SK-N-SH (cell line): ENCODE measurements around the gene CDH13. TPM values are rescaled to one million over a fixed set of nuclear protein-coding genes. Genes with fewer than 3 reads are reported as not detected.

Experiments
- CTCF ChIA-PET: fragments of 300-600, 350-600 bp; formaldehyde crosslinking; extraction: SDS; loops from one replicate; lab custom pipeline; 2021; lab: Yijun Ruan, JAX
- POLR2A ChIA-PET: fragments of 350-600 bp; sonication (Branson Sonifier 250); formaldehyde crosslinking; extraction: SDS; loops from one replicate; lab custom pipeline; 2020; ENCODE audit warnings: antibody characterized with exemption, inconsistent platforms; lab: Yijun Ruan, JAX
- DNase-seq: peaks from one replicate; pipeline ENCODE4 v3.0.0; 2012
- H2AFZ ChIP-seq: fragments of 200-600 bp; sonication (generic); 2 replicates; pipeline ENCODE4 v1.8.1; 2016; ENCODE audit warnings: antibody characterized with exemption, mild to moderate bottlenecking, low read depth
- H3F3A ChIP-seq: fragments of 200-600 bp; sonication (generic); replicated peaks from 2 replicates; pipeline ENCODE3; 2016; ENCODE audit warnings: antibody characterized with exemption, mild to moderate bottlenecking; ENCODE audit not compliant: insufficient read depth
- H3K27ac ChIP-seq, 2 experiments: fragments of 200-500 bp in 1 of 2; fragments of 200-600 bp in 1 of 2; sonication (Bioruptor generic) in 1 of 2; sonication (generic), shearing (Covaris generic) in 1 of 2; 2 replicates each; pipeline versions ENCODE4 v1.5.1 to v1.6.1; 2014 to 2016; ENCODE audit warnings: low read depth in 2 of 2, inconsistent platforms in 1 of 2, low read length in 1 of 2, mild to moderate bottlenecking in 1 of 2, mixed read lengths in 1 of 2
- H3K27me3 ChIP-seq: fragments of 200-600 bp; sonication (generic), shearing (Covaris generic); 2 replicates; pipeline ENCODE4 v1.6.1; 2016; ENCODE audit warnings: mixed run types; ENCODE audit not compliant: insufficient read depth
- H3K36me3 ChIP-seq, 2 experiments: fragments of 200-500 bp in 1 of 2; fragments of 200-600 bp in 1 of 2; sonication (Bioruptor generic) in 1 of 2; sonication (generic) in 1 of 2; replicated peaks in 1 of 2; 2 replicates each; pipeline versions ENCODE3 to v1.5.1; 2014 to 2016; ENCODE audit warnings: low read length in 1 of 2, mild to moderate bottlenecking in 1 of 2; ENCODE audit not compliant: insufficient read depth in 2 of 2, control insufficient read depth in 1 of 2
- H3K4me1 ChIP-seq, 2 experiments: fragments of 200-500 bp in 1 of 2; fragments of 200-600 bp in 1 of 2; sonication (Bioruptor generic) in 1 of 2; sonication (generic), shearing (Covaris generic) in 1 of 2; 2 replicates each; pipeline versions ENCODE4 v1.5.1 to v1.6.1; 2014 to 2016; ENCODE audit warnings: low read depth in 1 of 2, low read length in 1 of 2, mixed run types in 1 of 2; ENCODE audit not compliant: insufficient read depth in 2 of 2, control insufficient read depth in 1 of 2
- H3K4me2 ChIP-seq: fragments of 200-600 bp; sonication (generic), shearing (Covaris generic); 2 replicates; pipeline ENCODE4 v1.6.1; 2017; ENCODE audit warnings: mixed run types
- H3K4me3 ChIP-seq, 2 experiments: fragments of 200-500 bp in 1 of 2; fragments of 200-600 bp in 1 of 2; sonication (Bioruptor generic) in 1 of 2; sonication (generic), shearing (Covaris generic) in 1 of 2; 2 replicates each; pipeline versions ENCODE4 v1.5.1 to v1.8.1; 2014 to 2016; ENCODE audit warnings: low read depth in 2 of 2, inconsistent platforms in 1 of 2, low read length in 1 of 2, mild to moderate bottlenecking in 1 of 2, mixed read lengths in 1 of 2, moderate library complexity in 1 of 2
- H3K79me2 ChIP-seq: fragments of 200-600 bp; sonication (generic); 2 replicates; pipeline ENCODE4 v1.8.1; 2017; ENCODE audit warnings: mild to moderate bottlenecking; ENCODE audit not compliant: insufficient read depth
- H3K9ac ChIP-seq: fragments of 200-600 bp; sonication (generic); 2 replicates; pipeline ENCODE4 v1.6.1; 2017; ENCODE audit warnings: mixed run types
- H3K9me2 ChIP-seq: fragments of 200-600 bp; sonication (generic); 2 replicates; pipeline ENCODE4 v1.6.1; 2017; ENCODE audit warnings: mixed run types
- H3K9me3 ChIP-seq: fragments of 200-600 bp; sonication (generic); 2 replicates; pipeline ENCODE4 v1.6.1; 2017; ENCODE audit warnings: mixed run types, mild to moderate bottlenecking, moderate library complexity
- H4K20me1 ChIP-seq: fragments of 200-600 bp; sonication (generic); 2 replicates; pipeline ENCODE4 v1.6.1; 2017; ENCODE audit warnings: mild to moderate bottlenecking, mixed run types; ENCODE audit not compliant: insufficient read depth
- CTCF ChIP-seq: fragments of 200-600 bp; sonication (generic); IDR thresholded peaks from 2 replicates; pipeline ENCODE4 v1.6.1; 2017; ENCODE audit warnings: antibody characterized with exemption, mild to moderate bottlenecking, moderate library complexity
- ELF1 ChIP-seq: IDR thresholded peaks from 2 replicates; pipeline ENCODE4 v1.4.0; 2012
- EZH2phosphoT487 ChIP-seq: fragments of 200-600 bp; sonication (generic); IDR thresholded peaks from 2 replicates; pipeline ENCODE4 v1.6.1; 2017; ENCODE audit warnings: low read depth, mixed run types, mild to moderate bottlenecking, antibody characterized with exemption, moderate library complexity, borderline replicate concordance
- FOXM1 ChIP-seq: IDR thresholded peaks from 2 replicates; pipeline ENCODE4 v1.4.0; 2012; ENCODE audit warnings: low read depth, mild to moderate bottlenecking
- GATA2 ChIP-seq: sonication (generic); formaldehyde crosslinking; IDR thresholded peaks from 2 replicates; pipeline ENCODE4 v1.5.0; 2020; ENCODE audit warnings: mild to moderate bottlenecking, missing genetic modification reagents
- JUND ChIP-seq: IDR thresholded peaks from 2 replicates; pipeline ENCODE4 v1.4.0; 2012
- MEF2A ChIP-seq: IDR thresholded peaks from 2 replicates; pipeline ENCODE4 v1.4.0; 2012; ENCODE audit warnings: low read depth, borderline replicate concordance
- MXI1 ChIP-seq: IDR thresholded peaks from 2 replicates; pipeline ENCODE4 v1.6.1; 2012; ENCODE audit warnings: mild to moderate bottlenecking, low read depth, low read length, improper control_type of control experiment
- NFIC ChIP-seq: IDR thresholded peaks from 2 replicates; pipeline ENCODE4 v1.4.0; 2012; ENCODE audit warnings: borderline replicate concordance
- NRF1 ChIP-seq: IDR thresholded peaks from 2 replicates; pipeline ENCODE4 v1.6.1; 2012; ENCODE audit warnings: low read depth, mild to moderate bottlenecking, low read length
- RXRA ChIP-seq: IDR thresholded peaks from 2 replicates; pipeline ENCODE4 v1.4.0; 2012; ENCODE audit warnings: low read depth, mild to moderate bottlenecking, borderline replicate concordance
- SIN3A ChIP-seq: IDR thresholded peaks from 2 replicates; pipeline ENCODE4 v1.6.1; 2012; ENCODE audit warnings: low read depth, mild to moderate bottlenecking, low read length, moderate library complexity, borderline replicate concordance
- TAF1 ChIP-seq: IDR thresholded peaks from 2 replicates; pipeline ENCODE4 v1.6.1; 2012; ENCODE audit warnings: low read depth, mild to moderate bottlenecking, low read length, moderate library complexity, borderline replicate concordance
- TEAD4 ChIP-seq: IDR thresholded peaks from 2 replicates; pipeline ENCODE4 v1.4.0; 2012; ENCODE audit warnings: mild to moderate bottlenecking, borderline replicate concordance; ENCODE audit not compliant: insufficient read depth
- USF2 ChIP-seq: fragments of 150-350 bp; IDR thresholded peaks from 2 replicates; pipeline ENCODE4 v1.6.1; 2017; ENCODE audit warnings: antibody characterized with exemption, low read length, low read depth, borderline replicate concordance
- WGBS: methylation state at CpG from one replicate; pipeline ENCODE4 v1.1.6; 2017; ENCODE audit warnings: low lambda C conversion rate; 5-methylcytosine and 5-hydroxymethylcytosine counted together
- polyA plus RNA-seq, 3 experiments: library from polyadenylated mRNA; depleted of rRNA; stranded (reverse); fragments of >200 nt; gene quantifications; 2 replicates each; pipeline ENCODE4 v1.2.3, GENCODE V29; 2012
- TF ChIP-seq, protein P1 (sequence below): IDR thresholded peaks from 2 replicates; pipeline ENCODE4; 2012

Gene CDH13
- polyA plus RNA-seq, 1 of the 3 experiments (the other 2 are of a cell fraction) = 93.0 TPM

GRCh38 chr16:83552228-83552627, 925.5 kb downstream of the CDH13 start (continued):
- TF ChIP-seq TEAD4 (no peak), EZH2phosphoT487 (no peak), MXI1 (no peak), FOXM1 (no peak), GATA2 (CRISPR knock-in tag) (no peak), JUND (peak; percentile 42; the same call in 1 of the 2 replicates)

DNA sequence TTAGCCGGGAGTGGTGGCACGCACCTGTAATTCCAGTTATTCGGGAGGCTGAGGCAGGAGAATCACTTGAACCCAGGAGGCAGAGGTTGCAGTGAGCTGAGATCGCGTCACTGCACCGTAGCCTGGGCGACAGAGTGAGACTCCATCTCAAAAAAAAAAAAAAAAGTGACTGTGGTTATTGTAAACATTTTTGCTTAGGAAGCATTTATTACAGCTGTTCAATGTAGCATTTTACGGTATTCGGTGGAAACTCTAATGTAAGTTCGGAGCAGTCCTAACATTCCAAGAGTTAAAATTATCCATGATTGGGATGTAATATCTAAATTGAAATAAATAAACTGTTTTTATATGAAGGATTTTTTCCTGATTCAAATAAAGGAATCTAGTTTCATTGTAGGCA, 926.2 kb downstream of the CDH13 start:
- Histone ChIP-seq H3K4me2 (no peak overlapping the region), H4K20me1 (no peaks in the 10 kb centered on the region), H3K9ac (no peak overlapping the region), H3K27me3 (no peaks in the 10 kb centered on the region), H3K36me3 (no peaks in the 10 kb centered on the region), H2AFZ (no peak overlapping the region), H3K4me3 (no peak overlapping the region), H3K4me1 (peaks cover 0 to 5% of the 10 kb centered on the region in 2 experiments; a peak in 1 of 4 replicates), H3K79me2 (no peaks in the 10 kb centered on the region), H3K9me3 (no peaks in the 10 kb centered on the region), H3F3A (no peaks in the 10 kb centered on the region), H3K9me2 (no peaks in the 10 kb centered on the region), H3K27ac (peak overlapping the region in 1 of 2 experiments; percentile 61; a peak in 2 of 4 replicates)
- no peak for DNase-seq
- POLR2A ChIA-PET = no interaction called here
- WGBS = 59% methylated on average over 9 of the region's 10 CpGs
- TF ChIP-seq NRF1 = no peak
- TF ChIP-seq TAF1 = no peak
- TF ChIP-seq NFIC = no peak
- CTCF ChIA-PET = no interaction called here

DNA sequence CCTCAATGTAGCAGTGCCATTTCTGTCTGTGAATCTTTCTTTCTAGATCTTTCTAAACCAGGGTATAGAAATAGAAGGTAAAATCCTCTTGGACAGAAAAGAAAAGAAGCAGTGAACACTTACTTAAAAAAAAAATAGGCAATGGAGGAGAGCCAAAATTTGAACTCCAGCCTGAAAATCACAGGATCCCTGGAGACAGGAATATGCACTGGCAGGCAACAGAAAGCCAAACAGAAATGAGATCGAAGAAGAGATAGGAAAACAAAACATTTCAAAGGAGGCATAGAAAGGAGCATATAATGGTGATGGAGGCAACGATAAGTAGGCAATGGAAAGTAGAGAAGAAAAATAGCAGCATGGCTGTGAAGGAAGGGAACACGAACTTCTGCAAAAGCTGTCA, 927.3 kb downstream of the CDH13 start:
- Histone ChIP-seq H3K9me2 (no peaks in the 10 kb centered on the region), H4K20me1 (no peaks in the 10 kb centered on the region), H3K4me1 (peaks cover 0 to 5% of the 10 kb centered on the region in 2 experiments; a peak in 1 of 4 replicates), H3K79me2 (no peaks in the 10 kb centered on the region), H3K9ac (no peak overlapping the region), H2AFZ (no peak overlapping the region), H3K27ac (no peak overlapping the region), H3K4me2 (no peak overlapping the region), H3K9me3 (no peaks in the 10 kb centered on the region), H3K36me3 (no peaks in the 10 kb centered on the region), H3K4me3 (no peak overlapping the region), H3K27me3 (no peaks in the 10 kb centered on the region), H3F3A (no peaks in the 10 kb centered on the region)
- ChIA-PET POLR2A (no interaction called here), CTCF (no interaction called here)
- WGBS = 16% methylated on average over 3 of the region's 3 CpGs
- TF ChIP-seq, protein P1, sequence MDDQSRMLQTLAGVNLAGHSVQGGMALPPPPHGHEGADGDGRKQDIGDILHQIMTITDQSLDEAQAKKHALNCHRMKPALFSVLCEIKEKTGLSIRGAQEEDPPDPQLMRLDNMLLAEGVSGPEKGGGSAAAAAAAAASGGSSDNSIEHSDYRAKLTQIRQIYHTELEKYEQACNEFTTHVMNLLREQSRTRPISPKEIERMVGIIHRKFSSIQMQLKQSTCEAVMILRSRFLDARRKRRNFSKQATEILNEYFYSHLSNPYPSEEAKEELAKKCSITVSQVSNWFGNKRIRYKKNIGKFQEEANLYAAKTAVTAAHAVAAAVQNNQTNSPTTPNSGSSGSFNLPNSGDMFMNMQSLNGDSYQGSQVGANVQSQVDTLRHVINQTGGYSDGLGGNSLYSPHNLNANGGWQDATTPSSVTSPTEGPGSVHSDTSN = no peak
- TF ChIP-seq FOXM1 (no peak), SIN3A (no peak), MEF2A (no peak), CTCF (no peak), RXRA (no peak), USF2 (no peak), TAF1 (no peak), ELF1 (no peak)
- no peak for DNase-seq
